Neuronal stem cell (in vitro differentiated cells): ENCODE measurements around the gene TOB1.
A peak's percentile ranks its signal among the peaks of the same experiment; 100 is the strongest.

Experiments
- DNase-seq: peaks from one replicate; pipeline ENCODE4 v3.0.0-alpha.2; 2013; ENCODE audit warnings: low spot score
- H2AFZ ChIP-seq: one replicate; pipeline ENCODE4 v1.6.1; 2013; ENCODE audit warnings: mild to moderate bottlenecking, low read length, inconsistent platforms
- H2AK5ac ChIP-seq: 2 replicates; pipeline ENCODE4 v1.6.1; 2013; ENCODE audit warnings: low read depth, mild to moderate bottlenecking, inconsistent platforms, low read length, moderate library complexity, mixed read lengths
- H2BK120ac ChIP-seq: 2 replicates; pipeline ENCODE4 v1.6.1; 2013; ENCODE audit warnings: low read depth, mild to moderate bottlenecking, inconsistent platforms, low read length, moderate library complexity, mixed read lengths
- H2BK12ac ChIP-seq: one replicate; pipeline ENCODE4 v1.6.1; 2013; ENCODE audit warnings: low read length, inconsistent platforms
- H2BK15ac ChIP-seq: 2 replicates; pipeline ENCODE4 v1.6.1; 2013; ENCODE audit warnings: mild to moderate bottlenecking, low read length, inconsistent platforms, mixed read lengths
- H2BK5ac ChIP-seq: one replicate; pipeline ENCODE4 v1.6.1; 2013; ENCODE audit warnings: inconsistent platforms, mild to moderate bottlenecking, low read length, moderate library complexity
- H3K14ac ChIP-seq: one replicate; pipeline ENCODE4 v1.6.1; 2013; ENCODE audit warnings: low read length, inconsistent platforms
- H3K18ac ChIP-seq: 2 replicates; pipeline ENCODE4 v1.6.1; 2013; ENCODE audit warnings: low read length, inconsistent platforms
- H3K23ac ChIP-seq: 2 replicates; pipeline ENCODE4 v1.6.1; 2013; ENCODE audit warnings: low read depth, mild to moderate bottlenecking, mixed read lengths, low read length, inconsistent platforms; ENCODE audit not compliant: poor library complexity
- H3K27ac ChIP-seq: replicated peaks from 3 replicates; pipeline ENCODE4 v1.5.1; 2013; ENCODE audit warnings: low read length, inconsistent platforms
- H3K27me3 ChIP-seq, 3 experiments: 2 replicates each; pipeline ENCODE4 v1.6.1; 2013; ENCODE audit warnings: low read length in 3 of 3, mild to moderate bottlenecking in 2 of 3, inconsistent platforms in 1 of 3, low read depth in 1 of 3, mixed read lengths in 1 of 3, moderate library complexity in 1 of 3; ENCODE audit not compliant: control insufficient read depth in 3 of 3, insufficient read depth in 3 of 3
- H3K36me3 ChIP-seq, 2 donors: replicated peaks in 1 of 2; 2 replicates each; pipeline ENCODE4 v1.6.1; 2013; ENCODE audit warnings: low read length in 2 of 2; ENCODE audit not compliant: control insufficient read depth in 2 of 2, insufficient read depth in 2 of 2
- H3K4ac ChIP-seq: 2 replicates; pipeline ENCODE4 v1.6.1; 2013; ENCODE audit warnings: inconsistent platforms, mild to moderate bottlenecking, low read length, moderate library complexity
- H3K4me1 ChIP-seq, 2 donors: 1 replicate in 1 of 2; 2 replicates in 1 of 2; pipeline ENCODE4 v1.6.1; 2013; ENCODE audit warnings: low read length in 2 of 2, low read depth in 1 of 2; ENCODE audit not compliant: control insufficient read depth in 2 of 2, insufficient read depth in 1 of 2
- H3K4me2 ChIP-seq: one replicate; pipeline ENCODE4 v1.6.1; 2013; ENCODE audit warnings: mild to moderate bottlenecking, low read length, inconsistent platforms; ENCODE audit not compliant: insufficient read depth, poor library complexity, severe bottlenecking
- H3K4me3 ChIP-seq, 2 donors: 2 replicates each; pipeline ENCODE4 v1.5.1; 2013; ENCODE audit warnings: low read length in 2 of 2, mild to moderate bottlenecking in 2 of 2, inconsistent platforms in 1 of 2, moderate library complexity in 1 of 2
- H3K79me1 ChIP-seq: one replicate; pipeline ENCODE4 v1.6.1; 2013; ENCODE audit warnings: low read depth, mild to moderate bottlenecking, inconsistent platforms, low read length, moderate library complexity
- H3K9ac ChIP-seq: one replicate; pipeline ENCODE4 v1.6.1; 2013; ENCODE audit warnings: mild to moderate bottlenecking, low read depth, low read length, inconsistent platforms; ENCODE audit not compliant: poor library complexity
- H3K9me3 ChIP-seq, 2 donors: replicated peaks in 1 of 2; 2 replicates each; pipeline versions ENCODE3 to v1.6.1; 2013; ENCODE audit warnings: low read length in 2 of 2, mild to moderate bottlenecking in 2 of 2, inconsistent platforms in 1 of 2, low read depth in 1 of 2, mixed read lengths in 1 of 2, moderate library complexity in 1 of 2; ENCODE audit not compliant: control insufficient read depth in 2 of 2, insufficient read depth in 1 of 2
- H4K8ac ChIP-seq: one replicate; pipeline ENCODE4 v1.6.1; 2013; ENCODE audit warnings: low read depth, mild to moderate bottlenecking, inconsistent platforms, low read length, moderate library complexity
- H4K91ac ChIP-seq: one replicate; pipeline ENCODE4 v1.6.1; 2013; ENCODE audit warnings: low read length, low read depth, mild to moderate bottlenecking, inconsistent platforms; ENCODE audit not compliant: poor library complexity
- WGBS, 2 donors: extraction: QIAGEN DNeasy Blood & Tissue Kit; methylation state at CpG; one replicate each; pipeline ENCODE4 v1.1.7; 2013; ENCODE audit warnings: missing lambda C conversion rate in 2 of 2, mixed read lengths in 1 of 2; ENCODE audit not compliant: insufficient read length in 2 of 2, insufficient replicate concordance in 1 of 2; ENCODE audit errors: extremely low coverage in 2 of 2; 5-methylcytosine and 5-hydroxymethylcytosine counted together

TOB1 gene

DNA sequence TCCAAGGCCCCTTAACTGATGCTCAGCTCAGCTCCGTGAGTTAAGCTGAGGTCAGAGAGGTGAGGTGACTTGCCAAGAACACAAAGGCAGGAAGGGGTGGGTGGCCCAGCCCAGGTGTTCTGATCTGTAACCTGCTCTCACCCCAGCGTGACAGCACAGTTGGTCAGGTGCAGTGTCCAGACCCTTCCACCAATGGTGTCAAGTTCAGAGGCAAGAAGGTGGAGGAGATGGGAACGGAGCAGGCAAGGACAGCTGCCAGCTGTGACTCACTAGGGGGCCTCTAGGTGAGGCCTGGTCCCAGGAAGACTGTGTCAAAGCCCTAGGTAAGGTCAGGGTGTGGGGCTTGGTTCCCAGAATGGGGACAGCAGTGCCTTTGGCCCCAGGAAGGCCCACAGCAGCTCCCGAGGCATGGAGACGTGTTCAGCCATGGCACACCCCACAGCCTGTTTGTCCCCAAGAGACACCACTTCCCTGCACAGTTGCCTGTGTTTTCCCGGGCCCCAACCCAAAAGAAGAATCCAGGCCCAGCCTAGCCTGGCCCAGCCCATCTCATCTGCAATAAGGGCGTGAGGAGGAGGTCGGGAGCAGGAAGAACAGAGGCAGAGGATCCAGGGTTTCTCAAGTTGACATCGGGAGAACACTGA lies 23.5 kb downstream of the TOB1 start:
- no peak overlapping the region for H3K27ac ChIP-seq
- H3K23ac ChIP-seq: no peak overlapping the region
- H2BK5ac ChIP-seq: no peak overlapping the region
- H3K14ac ChIP-seq: peak overlapping the region; percentile 31
- no peak overlapping the region for H2BK12ac ChIP-seq
- H2AFZ ChIP-seq: no peak overlapping the region
- peak overlapping the region; percentile 83 for H2BK15ac ChIP-seq
- no peaks in the 10 kb centered on the region for H3K79me1 ChIP-seq
- peak overlapping the region; percentile 88 for H2AK5ac ChIP-seq
- H3K9me3 ChIP-seq: no peaks in the 10 kb centered on the region
- no CpG with 5 or more reads among the region's 9 CpGs for WGBS, 2 donors
- H3K9ac ChIP-seq: peak overlapping the region; percentile 10
- no peaks in the 10 kb centered on the region for H3K36me3 ChIP-seq
- DNase-seq: no peak
- H3K4me3 ChIP-seq: no peak overlapping the region
- no peak overlapping the region for H4K8ac ChIP-seq
- H3K4me2 ChIP-seq: no peak overlapping the region
- H3K27me3 ChIP-seq: peaks cover 0 to 56% (median 0%) of the 10 kb centered on the region in 3 experiments
- no peak overlapping the region for H4K91ac ChIP-seq
- peak overlapping the region; percentile 59 for H3K18ac ChIP-seq
- no peak overlapping the region for H2BK120ac ChIP-seq
- no peak overlapping the region for H3K4ac ChIP-seq
- H3K4me1 ChIP-seq: peaks cover 8 to 21% of the 10 kb centered on the region in 2 donors

GRCh38 chr17:50841949-50842354 lies 24.2 kb downstream of the TOB1 start:
- Histone ChIP-seq H3K4ac (no peak overlapping the region), H2BK15ac (no peak overlapping the region), H3K9ac (no peak overlapping the region), H2BK120ac (no peak overlapping the region), H2BK5ac (no peak overlapping the region), H3K79me1 (no peaks in the 10 kb centered on the region), H4K8ac (no peak overlapping the region), H3K4me2 (no peak overlapping the region), H2AK5ac (peak overlapping the region; percentile 88), H2BK12ac (no peak overlapping the region), H3K36me3 (no peaks in the 10 kb centered on the region), H3K23ac (no peak overlapping the region), H3K27me3 (peaks cover 0 to 62% (median 0%) of the 10 kb centered on the region in 3 experiments), H3K14ac (no peak overlapping the region), H3K9me3 (no peaks in the 10 kb centered on the region), H3K4me1 (peaks cover 8 to 21% of the 10 kb centered on the region in 2 donors), H2AFZ (peak overlapping the region; percentile 85), H3K18ac (no peak overlapping the region), H3K27ac (no peak overlapping the region), H3K4me3 (no peak overlapping the region), H4K91ac (no peak overlapping the region)
- no CpG with 5 or more reads among the region's 8 CpGs for WGBS, 2 donors
- peak; percentile 72 for DNase-seq

- no peak overlapping the region for H3K27ac ChIP-seq
- no peak overlapping the region for H3K4ac ChIP-seq
- H2BK12ac ChIP-seq: no peak overlapping the region
- H2BK120ac ChIP-seq: no peak overlapping the region
- H3K27me3 ChIP-seq: peaks cover 0 to 62% (median 0%) of the 10 kb centered on the region in 3 experiments
- peaks cover 8 to 21% of the 10 kb centered on the region in 2 donors for H3K4me1 ChIP-seq
- H2BK15ac ChIP-seq: peak overlapping the region; percentile 3
- peak overlapping the region; percentile 3 for H2AK5ac ChIP-seq
- peak overlapping the region; percentile 85 for H2AFZ ChIP-seq
- DNase-seq: no peak
- H3K4me2 ChIP-seq: no peak overlapping the region
- no peaks in the 10 kb centered on the region for H3K9me3 ChIP-seq
- WGBS, 2 donors: no CpG with 5 or more reads among the region's 11 CpGs
- no peak overlapping the region for H2BK5ac ChIP-seq
- H4K91ac ChIP-seq: peak overlapping the region; percentile 11
- peak overlapping the region; percentile 67 for H3K18ac ChIP-seq
- H3K9ac ChIP-seq: no peak overlapping the region
- H3K23ac ChIP-seq: no peak overlapping the region
- H3K14ac ChIP-seq: no peak overlapping the region
- no peak overlapping the region for H4K8ac ChIP-seq
- no peak overlapping the region for H3K4me3 ChIP-seq
- no peaks in the 10 kb centered on the region for H3K36me3 ChIP-seq
- no peaks in the 10 kb centered on the region for H3K79me1 ChIP-seq
These were observed 24.7 kb downstream of the TOB1 start for GRCh38 chr17:50841277-50841948.

DNA sequence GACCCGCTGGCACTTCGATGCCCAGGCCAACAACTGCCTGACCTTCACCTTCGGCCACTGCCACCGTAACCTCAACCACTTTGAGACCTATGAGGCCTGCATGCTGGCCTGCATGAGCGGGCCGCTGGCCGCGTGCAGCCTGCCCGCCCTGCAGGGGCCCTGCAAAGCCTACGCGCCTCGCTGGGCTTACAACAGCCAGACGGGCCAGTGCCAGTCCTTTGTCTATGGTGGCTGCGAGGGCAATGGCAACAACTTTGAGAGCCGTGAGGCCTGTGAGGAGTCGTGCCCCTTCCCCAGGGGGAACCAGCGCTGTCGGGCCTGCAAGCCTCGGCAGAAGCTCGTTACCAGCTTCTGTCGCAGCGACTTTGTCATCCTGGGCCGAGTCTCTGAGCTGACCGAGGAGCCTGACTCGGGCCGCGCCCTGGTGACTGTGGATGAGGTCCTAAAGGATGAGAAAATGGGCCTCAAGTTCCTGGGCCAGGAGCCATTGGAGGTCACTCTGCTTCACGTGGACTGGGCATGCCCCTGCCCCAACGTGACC lies 25.8 kb downstream of the TOB1 start:
- Histone ChIP-seq H3K23ac (peak overlapping the region; percentile 85), H3K18ac (peak overlapping the region; percentile 61), H2BK15ac (peak overlapping the region; percentile 87), H3K4me1 (peaks cover 7 to 20% of the 10 kb centered on the region in 2 donors), H3K14ac (no peak overlapping the region), H3K79me1 (no peaks in the 10 kb centered on the region), H3K4ac (no peak overlapping the region), H2AFZ (no peak overlapping the region), H2AK5ac (peak overlapping the region; percentile 60), H2BK120ac (peak overlapping the region; percentile 27), H2BK12ac (no peak overlapping the region), H4K91ac (peak overlapping the region; percentile 67), H3K9ac (peak overlapping the region; percentile 63), H3K4me2 (no peak overlapping the region), H4K8ac (peak overlapping the region; percentile 45), H3K4me3 (no peak overlapping the region), H3K27me3 (peaks cover 0 to 63% (median 0%) of the 10 kb centered on the region in 3 experiments), H3K36me3 (no peaks in the 10 kb centered on the region), H2BK5ac (peak overlapping the region; percentile 30), H3K27ac (no peak overlapping the region), H3K9me3 (no peaks in the 10 kb centered on the region)
- WGBS, 2 donors: no CpG with 5 or more reads among the region's 29 CpGs
- no peak for DNase-seq
